Measurements from ENCODE around the gene LGI4.

Gene LGI4

GRCh38 chr19:35077411-35078223 is 57.2 kb downstream of the LGI4 start:
- Histone ChIP-seq H3K79me2 (ENCODE audit: insufficient read depth, low read depth) (no peaks in the 10 kb centered on the region), H3K27me3 (ENCODE audit: insufficient read depth, low read depth) (peaks cover 38% of the 10 kb centered on the region; the same call in 1 of the 2 replicates), H4K20me1 (ENCODE audit: insufficient read depth) (no peaks in the 10 kb centered on the region), H3K4me3 (IDR thresholded peaks at IDR 0.05; ENCODE audit: insufficient read depth, low read depth, low read length) (no peak overlapping the region), H2AFZ (ENCODE audit: low read depth) (no peak overlapping the region), H3K9ac (no peak overlapping the region), H3K4me2 (no peak overlapping the region), H3K4me1 (ENCODE audit: low read depth, poor library complexity, severe bottlenecking) (no peaks in the 10 kb centered on the region), H3K27ac (no peak overlapping the region), H3K36me3 (ENCODE audit: insufficient read depth) (no peaks in the 10 kb centered on the region)
- TF ChIP-seq, protein P1, sequence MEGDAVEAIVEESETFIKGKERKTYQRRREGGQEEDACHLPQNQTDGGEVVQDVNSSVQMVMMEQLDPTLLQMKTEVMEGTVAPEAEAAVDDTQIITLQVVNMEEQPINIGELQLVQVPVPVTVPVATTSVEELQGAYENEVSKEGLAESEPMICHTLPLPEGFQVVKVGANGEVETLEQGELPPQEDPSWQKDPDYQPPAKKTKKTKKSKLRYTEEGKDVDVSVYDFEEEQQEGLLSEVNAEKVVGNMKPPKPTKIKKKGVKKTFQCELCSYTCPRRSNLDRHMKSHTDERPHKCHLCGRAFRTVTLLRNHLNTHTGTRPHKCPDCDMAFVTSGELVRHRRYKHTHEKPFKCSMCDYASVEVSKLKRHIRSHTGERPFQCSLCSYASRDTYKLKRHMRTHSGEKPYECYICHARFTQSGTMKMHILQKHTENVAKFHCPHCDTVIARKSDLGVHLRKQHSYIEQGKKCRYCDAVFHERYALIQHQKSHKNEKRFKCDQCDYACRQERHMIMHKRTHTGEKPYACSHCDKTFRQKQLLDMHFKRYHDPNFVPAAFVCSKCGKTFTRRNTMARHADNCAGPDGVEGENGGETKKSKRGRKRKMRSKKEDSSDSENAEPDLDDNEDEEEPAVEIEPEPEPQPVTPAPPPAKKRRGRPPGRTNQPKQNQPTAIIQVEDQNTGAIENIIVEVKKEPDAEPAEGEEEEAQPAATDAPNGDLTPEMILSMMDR (conservative IDR thresholded peaks at IDR 0.05; ENCODE audit: low read depth, low read length), result no peak

- TF ChIP-seq, protein P1 (conservative IDR thresholded peaks at IDR 0.05; ENCODE audit: low read depth, low read length), result no peak
- H3K79me2 ChIP-seq (ENCODE audit: insufficient read depth, low read depth), result no peaks in the 10 kb centered on the region
- no peak overlapping the region for H3K4me3 ChIP-seq (IDR thresholded peaks at IDR 0.05; ENCODE audit: insufficient read depth, low read depth, low read length)
- no peak overlapping the region for H3K27ac ChIP-seq
- no peak overlapping the region for H2AFZ ChIP-seq (ENCODE audit: low read depth)
- H3K4me2 ChIP-seq, result no peak overlapping the region
- H3K36me3 ChIP-seq (ENCODE audit: insufficient read depth), result no peaks in the 10 kb centered on the region
- no peak overlapping the region for H3K9ac ChIP-seq
- H3K27me3 ChIP-seq (ENCODE audit: insufficient read depth, low read depth), result peaks cover 36% of the 10 kb centered on the region; the same call in 1 of the 2 replicates
- no peaks in the 10 kb centered on the region for H4K20me1 ChIP-seq (ENCODE audit: insufficient read depth)
- H3K4me1 ChIP-seq (ENCODE audit: low read depth, poor library complexity, severe bottlenecking), result no peaks in the 10 kb centered on the region
Observed at GRCh38 chr19:35076657-35077056, 58.2 kb downstream of the LGI4 start.

- Histone ChIP-seq H3K9ac (no peak overlapping the region), H4K20me1 (ENCODE audit: insufficient read depth) (no peaks in the 10 kb centered on the region), H3K27ac (no peak overlapping the region), H2AFZ (ENCODE audit: low read depth) (no peak overlapping the region), H3K79me2 (ENCODE audit: insufficient read depth, low read depth) (no peaks in the 10 kb centered on the region), H3K27me3 (ENCODE audit: insufficient read depth, low read depth) (peaks cover 35% of the 10 kb centered on the region; the same call in 1 of the 2 replicates), H3K4me2 (no peak overlapping the region), H3K4me3 (IDR thresholded peaks at IDR 0.05; ENCODE audit: insufficient read depth, low read depth, low read length) (no peak overlapping the region), H3K36me3 (ENCODE audit: insufficient read depth) (no peaks in the 10 kb centered on the region), H3K4me1 (ENCODE audit: low read depth, poor library complexity, severe bottlenecking) (no peaks in the 10 kb centered on the region)
- TF ChIP-seq, protein P1 (conservative IDR thresholded peaks at IDR 0.05; ENCODE audit: low read depth, low read length), result no peak
Observed at GRCh38 chr19:35076026-35076370, 58.9 kb downstream of the LGI4 start.

DNA sequence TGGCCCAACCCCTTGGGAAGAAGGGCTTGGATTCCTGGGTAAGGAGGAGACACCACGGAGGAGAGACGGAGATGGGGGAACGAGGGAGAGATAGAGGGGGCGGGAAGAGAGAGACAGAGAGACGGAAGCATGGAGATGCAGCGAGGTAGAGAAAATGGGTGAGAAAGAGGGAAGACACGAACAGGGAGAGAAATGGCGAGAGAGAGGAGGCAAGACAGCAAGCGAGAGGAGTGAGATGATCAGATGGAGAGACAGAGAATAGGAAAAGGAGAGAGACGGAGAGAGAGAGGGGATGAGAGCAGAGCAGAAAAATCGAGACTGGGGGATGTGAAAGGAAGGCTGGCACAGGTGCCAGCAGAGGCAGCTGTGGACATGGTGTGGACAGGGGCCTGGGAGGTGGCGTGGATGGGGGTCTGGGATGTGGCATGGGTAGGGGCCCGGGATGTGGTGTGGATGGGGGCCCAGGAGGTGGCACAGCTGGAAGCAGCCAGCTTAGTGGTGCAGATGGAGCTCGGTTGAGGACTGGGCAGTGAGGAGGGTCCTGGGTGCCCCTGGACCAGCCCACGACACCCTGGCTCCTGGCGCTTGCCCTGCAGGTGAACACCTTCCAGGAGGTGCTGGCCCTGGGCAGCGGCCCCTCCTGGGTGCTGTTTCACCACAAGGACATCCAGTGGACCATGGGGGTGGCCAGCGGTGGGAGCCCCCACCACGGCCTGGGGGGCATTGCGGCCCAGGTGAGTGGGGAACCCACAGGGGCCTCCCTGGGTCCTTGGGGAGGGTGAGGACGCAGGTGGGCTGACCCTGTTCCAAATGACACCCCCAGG is 59.4 kb downstream of the LGI4 start:
- Histone ChIP-seq H3K27me3 (ENCODE audit: insufficient read depth, low read depth) (peaks cover 41% of the 10 kb centered on the region; the same call in 1 of the 2 replicates), H3K79me2 (ENCODE audit: insufficient read depth, low read depth) (no peaks in the 10 kb centered on the region), H3K4me2 (no peak overlapping the region), H2AFZ (ENCODE audit: low read depth) (no peak overlapping the region), H3K36me3 (ENCODE audit: insufficient read depth) (no peaks in the 10 kb centered on the region), H4K20me1 (ENCODE audit: insufficient read depth) (no peaks in the 10 kb centered on the region), H3K4me3 (IDR thresholded peaks at IDR 0.05; ENCODE audit: insufficient read depth, low read depth, low read length) (no peak overlapping the region), H3K9ac (no peak overlapping the region), H3K27ac (no peak overlapping the region), H3K4me1 (ENCODE audit: low read depth, poor library complexity, severe bottlenecking) (no peaks in the 10 kb centered on the region)
- TF ChIP-seq, protein P1 (conservative IDR thresholded peaks at IDR 0.05; ENCODE audit: low read depth, low read length), result no peak

Measured in KMS-11 (cell line).